ENCODE data around the gene MDK. TPM values are rescaled to one million over a fixed set of nuclear protein-coding genes. Genes with fewer than 3 reads are reported as not detected.

Gene MDK
- total and polyA plus RNA-seq, 7 donors: 1.2 to 6.3 (median 1.8) TPM

GRCh38 chr11:46376258-46377050 lies 5.0 kb upstream of the MDK start:
- ATAC-seq (no peak), DNase-seq (no peak)
- intact Hi-C loops (cut with DNase I): no loop called here
- Histone ChIP-seq H3K4me3 (no peak overlapping the region), H3K27ac (no peak overlapping the region), H3K36me3 (ENCODE audit: insufficient read depth in 1 of 2, low read depth in 1 of 2) (peaks cover 10 to 76% of the 10 kb centered on the region in 2 donors), H3K9me3 (no peaks in the 10 kb centered on the region), H3K4me1 (peaks cover 6% of the 10 kb centered on the region), H3K27me3 (ENCODE audit: insufficient read depth in 3 of 3, low read length in 2 of 3) (peaks cover 0 to 8% (median 7%) of the 10 kb centered on the region in 3 donors)
- no peak for TF ChIP-seq CTCF (IDR thresholded peaks at IDR 0.05)
- WGBS, 3 donors: 83 to 85% (median 84%) methylated on average over 17 to 19 of the region's 19 CpGs

- Histone ChIP-seq H3K4me3 (no peak overlapping the region), H3K9me3 (no peaks in the 10 kb centered on the region), H3K27me3 (ENCODE audit: insufficient read depth in 3 of 3, low read length in 2 of 3) (peaks cover 0 to 16% (median 13%) of the 10 kb centered on the region in 3 donors), H3K4me1 (peaks cover 11% of the 10 kb centered on the region), H3K36me3 (ENCODE audit: insufficient read depth in 1 of 2, low read depth in 1 of 2) (peaks cover 10 to 68% of the 10 kb centered on the region in 2 donors), H3K27ac (no peak overlapping the region)
- intact Hi-C loops (cut with DNase I): no loop called here
- WGBS, 3 donors: 94% methylated on average over 11 of the region's 11 CpGs
- DNase-seq (no peak), ATAC-seq (no peak)
- TF ChIP-seq CTCF (IDR thresholded peaks at IDR 0.05): no peak
Observed at GRCh38 chr11:46377290-46377689, 4.2 kb upstream of the MDK start.

GRCh38 chr11:46377831-46378230 lies 3.6 kb upstream of the MDK start:
- peaks cover 14% of the 10 kb centered on the region for H3K4me1 ChIP-seq
- ATAC-seq (no peak), DNase-seq (no peak)
- H3K36me3 ChIP-seq (ENCODE audit: insufficient read depth in 1 of 2, low read depth in 1 of 2): peaks cover 10 to 62% of the 10 kb centered on the region in 2 donors
- no peak overlapping the region for H3K27ac ChIP-seq
- 85 to 87% (median 86%) methylated on average over 5 of the region's 5 CpGs for WGBS, 3 donors
- H3K27me3 ChIP-seq (ENCODE audit: insufficient read depth in 3 of 3, low read length in 2 of 3): peaks cover 0 to 22% (median 15%) of the 10 kb centered on the region in 3 donors
- no peak overlapping the region for H3K4me3 ChIP-seq
- intact Hi-C loops (cut with DNase I): no loop called here
- no peaks in the 10 kb centered on the region for H3K9me3 ChIP-seq
- no peak for TF ChIP-seq CTCF (IDR thresholded peaks at IDR 0.05)

GRCh38 chr11:46378296-46378695 lies 3.2 kb upstream of the MDK start:
- H3K27me3 ChIP-seq (ENCODE audit: insufficient read depth in 3 of 3, low read length in 2 of 3): peaks cover 0 to 24% (median 15%) of the 10 kb centered on the region in 3 donors
- no peaks in the 10 kb centered on the region for H3K9me3 ChIP-seq
- ATAC-seq (peak in 1 of 4 donors; percentile 2), DNase-seq (peak in 1 of 2 donors; percentile 55)
- H3K27ac ChIP-seq: no peak overlapping the region
- H3K4me3 ChIP-seq: no peak overlapping the region
- H3K4me1 ChIP-seq: peaks cover 14% of the 10 kb centered on the region
- intact Hi-C loops (cut with DNase I): no loop called here
- H3K36me3 ChIP-seq (ENCODE audit: insufficient read depth in 1 of 2, low read depth in 1 of 2): peaks cover 10 to 58% of the 10 kb centered on the region in 2 donors
- 78 to 91% (median 79%) methylated on average over 10 of the region's 10 CpGs for WGBS, 3 donors
- TF ChIP-seq CTCF (IDR thresholded peaks at IDR 0.05): no peak
